Measurements from ENCODE around the gene SLC19A1. TPM values are rescaled to one million over a fixed set of nuclear protein-coding genes. Genes with fewer than 3 reads are reported as not detected.

The SLC19A1 gene
- total RNA-seq, 1 experiment from 2014 or later = 25.0 TPM

DNA sequence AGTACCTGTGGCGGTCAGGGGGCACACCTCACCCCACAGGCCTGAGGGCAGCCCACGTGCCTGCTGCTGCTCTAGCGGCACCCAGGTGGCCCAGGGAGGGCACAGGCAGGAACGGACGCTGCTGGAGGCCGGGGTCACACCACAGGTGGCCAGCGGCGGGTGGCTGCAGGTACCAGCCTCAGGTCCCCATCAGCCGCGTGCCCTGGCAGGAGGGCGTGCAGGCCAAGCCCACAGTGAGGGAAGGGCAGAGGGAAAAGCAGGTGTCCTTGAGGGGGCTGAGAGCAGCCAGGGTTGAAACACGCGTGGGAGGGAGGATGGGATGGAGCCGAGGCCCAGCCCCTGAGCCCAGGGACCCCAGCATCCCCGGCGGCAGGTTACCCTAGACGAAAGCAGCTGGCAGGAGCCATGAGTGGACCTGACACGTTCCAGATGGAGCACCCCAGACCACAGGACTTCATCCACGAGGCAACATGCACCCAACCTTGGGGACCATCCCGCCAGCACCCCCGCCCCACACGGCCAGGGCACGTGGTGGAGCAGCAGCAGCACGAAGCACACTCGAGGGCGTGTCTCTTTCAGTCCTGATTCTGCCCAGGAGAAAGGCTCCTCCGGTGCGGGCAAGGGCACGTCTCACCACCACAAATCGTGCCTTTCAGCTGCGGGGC is 3.7 kb downstream of the SLC19A1 start:
- no peaks in the 10 kb centered on the region for H3F3A ChIP-seq (ENCODE audit: insufficient read depth, low read depth)
- no peak overlapping the region for H3K27ac ChIP-seq
- H3K9me2 ChIP-seq (ENCODE audit: insufficient read depth) = no peaks in the 10 kb centered on the region
- intact Hi-C loops (cut with micrococcal nuclease; ENCODE audit: unreplicated experiment) = no loop called here
- no peak overlapping the region for H3K4me3 ChIP-seq
- no peaks in the 10 kb centered on the region for H3K27me3 ChIP-seq (ENCODE audit: insufficient read depth, low read depth)
- 0 out of 2 replicates have a peak, but pooled peaks cover 6% of the 10 kb centered on the region for H3K4me1 ChIP-seq (replicated peaks; ENCODE audit: insufficient read depth)
- no peak overlapping the region for H3K4me2 ChIP-seq
- no TSS peak for BruUV-seq (replicated peaks)
- ChIA-PET CTCF (no interaction called here), POLR2A (ENCODE audit: unreplicated experiment) (no interaction called here)
- no peak for TF ChIP-seq CTCF (conservative IDR thresholded peaks at IDR 0.05)
- TF ChIP-seq EZH2 (IDR thresholded peaks at IDR 0.05; ENCODE audit: low read depth) = no peak
- no peak overlapping the region for H2AFZ ChIP-seq
- H3K79me2 ChIP-seq (ENCODE audit: low read depth) = peaks cover 20% of the 10 kb centered on the region
- DNase-seq = no peak
- no peaks in the 10 kb centered on the region for H3K9me3 ChIP-seq (ENCODE audit: insufficient read depth, low read depth)
- no peaks in the 10 kb centered on the region for H3K36me3 ChIP-seq (ENCODE audit: low read depth)
- H4K20me1 ChIP-seq (ENCODE audit: insufficient read depth) = no peaks in the 10 kb centered on the region

DNA sequence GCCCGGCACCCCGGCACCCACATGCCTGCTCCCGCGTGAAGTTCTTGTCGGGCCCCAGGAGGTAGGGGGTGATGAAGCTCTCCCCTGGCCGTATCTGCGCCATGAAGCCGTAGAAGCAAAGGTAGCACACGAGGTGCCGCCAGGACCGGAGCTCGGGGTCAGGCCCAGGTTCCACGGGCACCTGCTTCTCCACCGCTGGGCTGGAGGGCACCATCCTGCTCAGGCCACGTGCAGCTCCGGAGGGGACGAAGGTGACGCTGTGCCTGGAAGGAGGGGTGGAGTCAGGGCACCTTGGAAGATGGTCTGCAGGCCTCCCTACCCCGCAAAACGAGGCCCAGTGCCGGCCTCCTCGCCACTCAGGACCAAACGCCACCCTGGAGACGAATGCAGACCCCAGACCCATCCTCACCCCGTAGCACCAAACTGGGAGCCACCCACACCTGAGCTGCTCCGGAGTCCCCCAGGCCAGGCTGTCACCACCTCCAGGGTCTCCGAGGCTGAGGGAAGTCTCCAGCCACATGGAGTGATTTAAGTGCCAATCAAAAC is 4.4 kb downstream of the SLC19A1 start:
- Histone ChIP-seq H3F3A (ENCODE audit: insufficient read depth, low read depth) (no peaks in the 10 kb centered on the region), H3K27ac (no peak overlapping the region), H3K36me3 (ENCODE audit: low read depth) (no peaks in the 10 kb centered on the region), H3K79me2 (ENCODE audit: low read depth) (peaks cover 20% of the 10 kb centered on the region), H2AFZ (no peak overlapping the region), H3K9me3 (ENCODE audit: insufficient read depth, low read depth) (no peaks in the 10 kb centered on the region), H3K27me3 (ENCODE audit: insufficient read depth, low read depth) (no peaks in the 10 kb centered on the region), H3K4me2 (no peak overlapping the region), H3K4me1 (replicated peaks; ENCODE audit: insufficient read depth) (0 out of 2 replicates have a peak, but pooled peaks cover 6% of the 10 kb centered on the region), H3K4me3 (no peak overlapping the region), H4K20me1 (ENCODE audit: insufficient read depth) (no peaks in the 10 kb centered on the region), H3K9me2 (ENCODE audit: insufficient read depth) (no peaks in the 10 kb centered on the region)
- ChIA-PET POLR2A (ENCODE audit: unreplicated experiment) (no interaction called here), CTCF (no interaction called here)
- intact Hi-C loops (cut with micrococcal nuclease; ENCODE audit: unreplicated experiment) = no loop called here
- TF ChIP-seq CTCF (conservative IDR thresholded peaks at IDR 0.05) = no peak
- no peak for TF ChIP-seq EZH2 (IDR thresholded peaks at IDR 0.05; ENCODE audit: low read depth)
- BruUV-seq (replicated peaks) = no TSS peak
- no peak for DNase-seq

- Histone ChIP-seq H4K20me1 (ENCODE audit: insufficient read depth) (no peaks in the 10 kb centered on the region), H3K4me1 (replicated peaks; ENCODE audit: insufficient read depth) (0 out of 2 replicates have a peak, but pooled peaks cover 6% of the 10 kb centered on the region), H3K9me2 (ENCODE audit: insufficient read depth) (no peaks in the 10 kb centered on the region), H3K27me3 (ENCODE audit: insufficient read depth, low read depth) (no peaks in the 10 kb centered on the region), H3K4me3 (no peak overlapping the region), H3K27ac (no peak overlapping the region), H3F3A (ENCODE audit: insufficient read depth, low read depth) (no peaks in the 10 kb centered on the region), H3K9me3 (ENCODE audit: insufficient read depth, low read depth) (no peaks in the 10 kb centered on the region), H3K4me2 (no peak overlapping the region), H3K79me2 (ENCODE audit: low read depth) (peaks cover 20% of the 10 kb centered on the region), H3K36me3 (ENCODE audit: low read depth) (no peaks in the 10 kb centered on the region), H2AFZ (no peak overlapping the region)
- intact Hi-C loops (cut with micrococcal nuclease; ENCODE audit: unreplicated experiment) = no loop called here
- CTCF ChIA-PET = no interaction called here
- POLR2A ChIA-PET (ENCODE audit: unreplicated experiment) = no interaction called here
- TF ChIP-seq EZH2 (IDR thresholded peaks at IDR 0.05; ENCODE audit: low read depth) (no peak), CTCF (conservative IDR thresholded peaks at IDR 0.05) (no peak)
- no peak for DNase-seq
- no TSS peak for BruUV-seq (replicated peaks)
Measured at GRCh38 chr21:45537111-45537745, 5.0 kb downstream of the SLC19A1 start.

Data from PC-9 (cell line).